PC-3 (cell line): ENCODE results near the gene SEMA3D. TPM values are rescaled to one million over a fixed set of nuclear protein-coding genes. Genes with fewer than 3 reads are reported as not detected.

ENCODE experiments used
- ATAC-seq: fragments of 200-7000 bp; cut with Tn5 transposase; 2 replicates; pipeline ENCODE4 v1.9.1; 2020; ENCODE audit warnings: mild to moderate bottlenecking, moderate library complexity
- BruUV-seq: library from RNA; stranded (reverse); fragments of 400-500 nt; replicated peaks from 2 replicates; lab custom pipeline; 2021; lab: Mats Ljungman, UMichigan
- CTCF ChIA-PET: fragments of 300-600 bp; sonication (Branson Sonifier 250); formaldehyde crosslinking; loops from one replicate; lab custom pipeline; 2022; ENCODE audit warnings: antibody characterized with exemption; lab: Charles Lee
- POLR2A ChIA-PET: fragments of 300-600 bp; sonication (Branson Sonifier 250); formaldehyde crosslinking; loops from one replicate; lab custom pipeline; 2022; ENCODE audit warnings: antibody characterized with exemption; ENCODE audit not compliant: unreplicated experiment; lab: Charles Lee
- DNase-seq: peaks from one replicate; pipeline ENCODE4 v3.0.0-alpha.2; 2015
- H2AFZ ChIP-seq: fragments of 300-600 bp; sonication (generic); 2 replicates; pipeline ENCODE4 v1.6.0; 2016; ENCODE audit warnings: antibody characterized with exemption, low read length
- H3F3A ChIP-seq: fragments of 300-600 bp; sonication (generic); one replicate; pipeline ENCODE4 v1.6.0; 2017; ENCODE audit warnings: antibody characterized with exemption, low read length, control low read depth, mild to moderate bottlenecking; ENCODE audit not compliant: unreplicated experiment
- H3K27ac ChIP-seq: fragments of 300-600 bp; sonication (generic); 2 replicates; pipeline ENCODE4 v1.5.1; 2016; ENCODE audit warnings: mild to moderate bottlenecking, low read length
- H3K27me3 ChIP-seq: fragments of 300-600 bp; sonication (generic); 2 replicates; pipeline ENCODE4 v1.6.1; 2016; ENCODE audit warnings: low read length, mixed read lengths
- H3K36me3 ChIP-seq: fragments of 300-600 bp; sonication (generic); 2 replicates; pipeline ENCODE4 v1.6.1; 2016; ENCODE audit warnings: low read depth, mixed run types, low read length, mixed read lengths
- H3K4me1 ChIP-seq: fragments of 300-600 bp; sonication (generic); 2 replicates; pipeline ENCODE4 v1.5.1; 2016; ENCODE audit warnings: low read length; ENCODE audit not compliant: insufficient read depth
- H3K4me2 ChIP-seq: fragments of 300-600 bp; sonication (generic); 2 replicates; pipeline ENCODE4 v1.6.0; 2016; ENCODE audit warnings: low read length
- H3K4me3 ChIP-seq: fragments of 300-600 bp; sonication (generic); 2 replicates; pipeline ENCODE4 v1.5.1; 2016; ENCODE audit warnings: mild to moderate bottlenecking, low read length, mixed read lengths
- H3K79me2 ChIP-seq: fragments of 300-600 bp; sonication (generic); 2 replicates; pipeline ENCODE4 v1.6.1; 2017; ENCODE audit warnings: low read length, mixed read lengths
- H3K9ac ChIP-seq: fragments of 300-600 bp; sonication (generic); 2 replicates; pipeline ENCODE4 v1.6.0; 2016; ENCODE audit warnings: mild to moderate bottlenecking, low read length
- H3K9me2 ChIP-seq: fragments of 300-600 bp; sonication (generic); replicated peaks from 2 replicates; pipeline ENCODE4 v1.6.1; 2016; ENCODE audit warnings: mixed run types, low read length, mixed read lengths
- H3K9me3 ChIP-seq: fragments of 300-600 bp; sonication (generic); 2 replicates; pipeline ENCODE4 v1.6.1; 2016; ENCODE audit warnings: low read length, mixed read lengths
- H4K20me1 ChIP-seq: fragments of 300-600 bp; sonication (generic); 2 replicates; pipeline ENCODE4 v1.6.1; 2016; ENCODE audit warnings: low read length, mixed read lengths
- CTCF ChIP-seq: fragments of 300-600 bp; sonication (generic); conservative IDR thresholded peaks from 2 replicates; pipeline ENCODE4 v1.5.1; 2017; ENCODE audit warnings: antibody characterized with exemption, low read depth, mild to moderate bottlenecking, low read length
- EZH2 ChIP-seq: fragments of 300-600 bp; sonication (generic); IDR thresholded peaks from one replicate; pipeline ENCODE4 v1.6.1; 2017; ENCODE audit warnings: antibody characterized with exemption, mild to moderate bottlenecking, low read length; ENCODE audit not compliant: unreplicated experiment
- EZH2phosphoT487 ChIP-seq: fragments of 300-600 bp; sonication (generic); IDR thresholded peaks from 2 replicates; pipeline ENCODE4 v1.6.1; 2018; ENCODE audit warnings: mild to moderate bottlenecking, antibody characterized with exemption, low read length, borderline replicate concordance
- intact Hi-C: fragments of 100-400 bp; cut with micrococcal nuclease; formaldehyde crosslinking; loops from 2 replicates; pipeline ENCODE4 v1.9.0; 2023
- total RNA-seq: library from RNA; depleted of rRNA; stranded (reverse); fragments of >200 nt; gene quantifications from 2 replicates; pipeline ENCODE4 v1.2.3, GENCODE V29; 2014

SEMA3D gene
- total RNA-seq, 1 experiment from 2014 or later = 4.8 TPM

- H4K20me1 ChIP-seq = no peaks in the 10 kb centered on the region
- H3K9me3 ChIP-seq = no peaks in the 10 kb centered on the region
- no TSS peak for BruUV-seq
- no peak for ATAC-seq
- H3K4me3 ChIP-seq = no peak overlapping the region
- H3K4me1 ChIP-seq = no peaks in the 10 kb centered on the region
- H3F3A ChIP-seq = no peaks in the 10 kb centered on the region
- intact Hi-C loops = no loop called here
- no peak for DNase-seq
- no peak overlapping the region for H2AFZ ChIP-seq
- H3K27ac ChIP-seq = no peak overlapping the region
- POLR2A ChIA-PET = no interaction called here
- no peaks in the 10 kb centered on the region for H3K27me3 ChIP-seq
- no peaks in the 10 kb centered on the region for H3K9me2 ChIP-seq
- CTCF ChIA-PET = no interaction called here
- no peaks in the 10 kb centered on the region for H3K79me2 ChIP-seq
- H3K9ac ChIP-seq = no peak overlapping the region
- no peak overlapping the region for H3K4me2 ChIP-seq
- no peak for TF ChIP-seq EZH2phosphoT487
- TF ChIP-seq CTCF = no peak
- TF ChIP-seq EZH2 = no peak
- H3K36me3 ChIP-seq = no peaks in the 10 kb centered on the region
These were observed 204.7 kb downstream of the SEMA3D start for GRCh38 chr7:84982199-84982598.

GRCh38 chr7:84981055-84981976 is 205.5 kb downstream of the SEMA3D start:
- no peak overlapping the region for H3K9ac ChIP-seq
- no peaks in the 10 kb centered on the region for H4K20me1 ChIP-seq
- no peaks in the 10 kb centered on the region for H3K27me3 ChIP-seq
- TF ChIP-seq CTCF = no peak
- TF ChIP-seq EZH2 = no peak
- no peak for TF ChIP-seq EZH2phosphoT487
- no peaks in the 10 kb centered on the region for H3K9me2 ChIP-seq
- H3K36me3 ChIP-seq = no peaks in the 10 kb centered on the region
- no peak overlapping the region for H3K4me3 ChIP-seq
- no peak overlapping the region for H2AFZ ChIP-seq
- H3K79me2 ChIP-seq = no peaks in the 10 kb centered on the region
- no peak for DNase-seq
- BruUV-seq = no TSS peak
- H3F3A ChIP-seq = no peaks in the 10 kb centered on the region
- no peak overlapping the region for H3K4me2 ChIP-seq
- no peaks in the 10 kb centered on the region for H3K4me1 ChIP-seq
- H3K9me3 ChIP-seq = no peaks in the 10 kb centered on the region
- ChIA-PET CTCF (no interaction called here), POLR2A (no interaction called here)
- no peak for ATAC-seq
- intact Hi-C loops = no loop called here
- no peak overlapping the region for H3K27ac ChIP-seq
